Right atrium auricular region (tissue), 2 donors: ENCODE data around the gene PPP2R2C. TPM values are rescaled to one million over a fixed set of nuclear protein-coding genes. Genes with fewer than 3 reads are reported as not detected.
A peak's percentile ranks its signal among the peaks of the same experiment; 100 is the strongest.

Source experiments
- DNase-seq: peaks from one replicate; pipeline ENCODE4 v3.0.0-alpha.2; 2019; ENCODE audit warnings: low spot score
- H3K27ac ChIP-seq, 2 donors: fragments of 200-600 bp; sonication (generic); 1 replicate in 1 of 2; 2 replicates in 1 of 2; pipeline ENCODE4 v1.5.1; 2016 to 2019
- H3K27me3 ChIP-seq, 2 donors: fragments of 200-600 bp; sonication (generic); one replicate each; pipeline versions ENCODE4 v1.5.1 to v1.6.0; 2017 to 2019
- H3K36me3 ChIP-seq: fragments of 200-600 bp; sonication (generic); one replicate; pipeline ENCODE4 v1.5.1; 2016
- H3K4me1 ChIP-seq, 2 donors: fragments of 200-600 bp; sonication (generic); one replicate each; pipeline versions ENCODE4 v1.5.1 to v1.6.0; 2017 to 2019
- H3K4me3 ChIP-seq, 2 donors: fragments of 200-600 bp; sonication (generic); 1 replicate in 1 of 2; 2 replicates in 1 of 2; pipeline ENCODE4 v1.5.1; 2017 to 2019; ENCODE audit warnings: mild to moderate bottlenecking in 1 of 2, moderate library complexity in 1 of 2
- H3K9me3 ChIP-seq, 2 donors: fragments of 200-600 bp; sonication (generic); one replicate each; pipeline ENCODE4 v1.5.1; 2019
- total RNA-seq, 2 donors: library from RNA; depleted of rRNA; stranded (reverse); fragments of >200 nt; gene quantifications; one replicate each; pipeline ENCODE4 v1.1.0, GENCODE V29; 2016
- TF ChIP-seq, protein P1 (sequence below), 2 donors: fragments of 200-600 bp; sonication (generic); IDR thresholded peaks; one replicate each; pipeline ENCODE4 v1.5.1; 2019; ENCODE audit warnings: antibody characterized with exemption in 2 of 2

PPP2R2C gene
- total RNA-seq, 2 donors from 2014 or later = 4.6 to 5.7 TPM

- TF ChIP-seq, protein P1, sequence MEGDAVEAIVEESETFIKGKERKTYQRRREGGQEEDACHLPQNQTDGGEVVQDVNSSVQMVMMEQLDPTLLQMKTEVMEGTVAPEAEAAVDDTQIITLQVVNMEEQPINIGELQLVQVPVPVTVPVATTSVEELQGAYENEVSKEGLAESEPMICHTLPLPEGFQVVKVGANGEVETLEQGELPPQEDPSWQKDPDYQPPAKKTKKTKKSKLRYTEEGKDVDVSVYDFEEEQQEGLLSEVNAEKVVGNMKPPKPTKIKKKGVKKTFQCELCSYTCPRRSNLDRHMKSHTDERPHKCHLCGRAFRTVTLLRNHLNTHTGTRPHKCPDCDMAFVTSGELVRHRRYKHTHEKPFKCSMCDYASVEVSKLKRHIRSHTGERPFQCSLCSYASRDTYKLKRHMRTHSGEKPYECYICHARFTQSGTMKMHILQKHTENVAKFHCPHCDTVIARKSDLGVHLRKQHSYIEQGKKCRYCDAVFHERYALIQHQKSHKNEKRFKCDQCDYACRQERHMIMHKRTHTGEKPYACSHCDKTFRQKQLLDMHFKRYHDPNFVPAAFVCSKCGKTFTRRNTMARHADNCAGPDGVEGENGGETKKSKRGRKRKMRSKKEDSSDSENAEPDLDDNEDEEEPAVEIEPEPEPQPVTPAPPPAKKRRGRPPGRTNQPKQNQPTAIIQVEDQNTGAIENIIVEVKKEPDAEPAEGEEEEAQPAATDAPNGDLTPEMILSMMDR (IDR thresholded peaks at IDR 0.05) = no peak
- Histone ChIP-seq H3K4me3 (no peak overlapping the region), H3K9me3 (no peaks in the 10 kb centered on the region), H3K27ac (no peak overlapping the region), H3K4me1 (peaks cover 0 to 17% of the 10 kb centered on the region in 2 donors), H3K27me3 (peaks cover 0 to 4% of the 10 kb centered on the region in 2 donors), H3K36me3 (no peaks in the 10 kb centered on the region)
- DNase-seq = peak; percentile 2
Measured at GRCh38 chr4:6466756-6467381, 5.5 kb downstream of the PPP2R2C start.

DNA sequence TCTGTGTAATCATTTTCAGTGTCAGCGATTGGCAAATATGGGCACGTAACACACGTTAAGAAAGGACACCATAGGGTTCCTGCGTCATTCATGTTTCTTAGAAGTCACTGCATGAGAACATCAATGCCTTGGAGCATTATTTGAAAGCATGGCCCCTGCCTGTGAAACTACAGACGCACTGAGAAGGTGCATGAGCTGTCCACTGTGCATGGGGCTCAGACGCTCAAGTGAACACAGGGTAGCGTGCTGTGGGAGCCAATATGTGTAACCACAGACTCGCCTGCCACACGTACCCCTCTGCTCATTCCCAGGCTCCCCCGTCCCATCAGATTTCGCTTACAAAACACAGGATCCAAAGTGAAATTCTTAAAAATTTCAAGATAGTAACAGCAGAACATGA is 6.5 kb downstream of the PPP2R2C start:
- H3K4me3 ChIP-seq = no peak overlapping the region
- peaks cover 0 to 9% of the 10 kb centered on the region in 2 donors for H3K4me1 ChIP-seq
- DNase-seq = peak; percentile 34
- no peaks in the 10 kb centered on the region for H3K9me3 ChIP-seq
- H3K27ac ChIP-seq = no peak overlapping the region
- H3K36me3 ChIP-seq = no peaks in the 10 kb centered on the region
- TF ChIP-seq, protein P1 (IDR thresholded peaks at IDR 0.05) = no peak
- H3K27me3 ChIP-seq = no peaks in the 10 kb centered on the region

DNA sequence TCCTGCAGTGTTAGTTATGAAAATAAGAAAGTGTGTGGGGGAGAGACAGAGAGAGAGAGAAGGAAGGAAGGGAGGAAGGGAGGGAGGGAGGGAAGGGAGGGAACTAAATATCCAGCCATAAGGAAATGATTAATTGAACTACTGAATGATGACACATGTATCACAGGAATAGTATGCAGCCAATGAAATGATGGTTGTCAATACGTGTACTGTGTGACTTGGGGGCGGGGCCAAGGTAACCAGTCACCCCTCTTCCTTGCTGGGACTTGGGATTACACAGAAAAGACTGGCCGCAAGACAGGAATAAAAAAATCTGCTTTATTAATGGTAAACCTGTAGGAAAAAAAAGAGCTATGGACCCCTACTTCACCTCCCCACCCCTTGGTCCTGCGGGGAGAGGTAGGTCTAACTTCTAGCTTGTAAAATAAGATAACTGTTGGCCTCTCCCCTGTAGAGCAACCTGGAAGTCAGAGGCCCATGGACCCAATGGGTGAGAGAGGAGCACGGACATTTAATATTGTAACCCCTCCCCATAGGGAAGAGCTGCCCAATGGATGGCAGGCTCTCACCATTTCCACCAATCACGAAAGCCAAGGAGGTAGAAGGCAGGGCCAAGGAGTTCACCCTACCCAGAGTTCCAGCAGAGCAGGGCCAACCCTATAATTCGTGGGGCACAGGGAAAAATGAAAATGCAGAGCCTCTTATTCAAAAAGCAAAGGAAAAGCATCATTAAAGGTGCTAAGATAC is 7.4 kb downstream of the PPP2R2C start:
- Histone ChIP-seq H3K27ac (no peak overlapping the region), H3K27me3 (no peaks in the 10 kb centered on the region), H3K9me3 (no peaks in the 10 kb centered on the region), H3K4me1 (peaks cover 0 to under 1% of the 10 kb centered on the region in 2 donors), H3K4me3 (no peak overlapping the region), H3K36me3 (no peaks in the 10 kb centered on the region)
- TF ChIP-seq, protein P1 (IDR thresholded peaks at IDR 0.05) = no peak
- DNase-seq = no peak

DNA sequence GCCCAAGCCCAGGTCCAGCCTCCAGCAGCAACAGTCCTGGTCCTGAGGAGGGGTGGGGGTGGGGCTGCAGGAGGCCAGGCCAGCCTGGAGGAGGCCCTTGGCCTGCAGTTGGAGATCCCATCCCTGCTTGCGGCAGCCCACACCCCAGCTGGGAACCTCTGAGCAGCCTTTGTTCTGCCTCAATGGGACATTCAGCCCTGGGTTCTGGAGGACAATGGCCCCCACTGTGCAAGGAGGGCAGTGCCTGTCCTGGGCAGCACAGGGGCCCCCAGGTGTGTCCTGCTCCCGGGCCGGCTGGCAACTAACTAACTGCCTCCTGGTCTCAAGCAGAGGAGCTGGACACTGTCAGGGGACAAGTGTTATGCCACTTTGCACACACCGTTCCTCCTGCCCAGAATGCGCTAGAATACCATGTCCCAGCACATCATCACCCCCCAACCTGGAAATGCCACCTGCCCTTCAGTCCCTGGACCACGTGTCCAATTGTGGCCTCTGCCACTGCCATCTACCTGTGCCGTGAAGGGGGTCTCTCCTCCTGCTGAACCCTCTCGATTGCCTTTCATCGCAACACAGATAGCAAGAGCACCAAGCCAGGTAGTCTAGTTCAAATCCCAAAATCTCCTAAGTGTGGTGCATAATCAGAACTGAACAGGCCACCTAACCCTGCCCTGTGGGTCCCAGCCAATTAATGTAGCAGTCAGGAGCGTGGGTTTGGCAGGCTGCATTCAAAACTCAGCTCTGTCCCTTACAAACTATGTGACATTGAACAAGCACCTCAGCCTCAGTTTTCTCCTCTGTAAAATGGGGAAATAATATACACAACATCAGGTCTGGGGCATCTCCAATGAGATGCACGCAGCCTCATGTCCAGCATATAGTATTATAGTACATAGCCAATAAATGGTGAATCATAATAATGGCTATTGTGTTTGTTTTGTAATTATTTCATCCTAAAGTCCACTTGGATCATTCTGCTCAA is 8.8 kb downstream of the PPP2R2C start:
- H3K27ac ChIP-seq = no peak overlapping the region
- H3K4me1 ChIP-seq = no peaks in the 10 kb centered on the region
- H3K9me3 ChIP-seq = peaks cover 0 to 7% of the 10 kb centered on the region in 2 donors
- H3K4me3 ChIP-seq = no peak overlapping the region
- no peaks in the 10 kb centered on the region for H3K27me3 ChIP-seq
- peak; percentile 46 for DNase-seq
- no peaks in the 10 kb centered on the region for H3K36me3 ChIP-seq
- TF ChIP-seq, protein P1 (IDR thresholded peaks at IDR 0.05) = no peak

- Histone ChIP-seq H3K4me1 (no peaks in the 10 kb centered on the region), H3K36me3 (no peaks in the 10 kb centered on the region), H3K9me3 (peaks cover 0 to 7% of the 10 kb centered on the region in 2 donors), H3K4me3 (no peak overlapping the region), H3K27ac (no peak overlapping the region), H3K27me3 (no peaks in the 10 kb centered on the region)
- TF ChIP-seq, protein P1 (IDR thresholded peaks at IDR 0.05) = no peak
- DNase-seq = no peak
Measured at GRCh38 chr4:6461301-6462165, 10.9 kb downstream of the PPP2R2C start.
